HCT116 (cell line): ENCODE measurements around the gene TNS3. TPM values are rescaled to one million over a fixed set of nuclear protein-coding genes. Genes with fewer than 3 reads are reported as not detected.
A peak's percentile ranks its signal among the peaks of the same experiment; 100 is the strongest.

Experiments used
- ATAC-seq: fragments of 200-7000 bp; cut with Tn5 transposase; 2 replicates; pipeline ENCODE4 v1.9.1; 2020; ENCODE audit warnings: mild to moderate bottlenecking, moderate library complexity
- BruUV-seq: library from RNA; stranded (reverse); fragments of 400-500 nt; replicated peaks from 2 replicates; lab custom pipeline; 2021; lab: Mats Ljungman, UMichigan
- CTCF ChIA-PET: fragments of 300-600 bp; sonication (Branson Sonifier 250); formaldehyde crosslinking; loops from one replicate; lab custom pipeline; 2021; ENCODE audit warnings: antibody characterized with exemption; lab: Charles Lee
- POLR2A ChIA-PET: fragments of 300-600, 350-600 bp; sonication (Branson Sonifier 250); formaldehyde crosslinking; loops from one replicate; lab custom pipeline; 2021; ENCODE audit warnings: antibody characterized with exemption; lab: Charles Lee
- RAD21 ChIA-PET, 2 experiments: fragments of 300-600 bp; sonication (Branson Sonifier 250); formaldehyde crosslinking; loops; one replicate each; lab custom pipeline; 2023; ENCODE audit warnings: low total read pairs in 2 of 2; ENCODE audit not compliant: uncharacterized antibody in 2 of 2, unreplicated experiment in 2 of 2, low non-redundant PET in 1 of 2; lab: Charles Lee
- DNase-seq: peaks from one replicate; pipeline ENCODE4 v3.0.0-alpha.2; 2010; ENCODE audit warnings: low read depth, low spot score
- H2AFZ ChIP-seq: fragments of 200-600 bp; shearing (Covaris generic), sonication (generic); 2 replicates; pipeline ENCODE4 v1.6.1; 2017; ENCODE audit warnings: low read depth, mixed run types, mixed read lengths, antibody characterized with exemption, low read length; ENCODE audit not compliant: poor library complexity, severe bottlenecking
- H3K27ac ChIP-seq: 2 replicates; pipeline ENCODE4 v1.5.1; 2012; ENCODE audit warnings: low read depth, low read length
- H3K27me3 ChIP-seq: fragments of 200-600 bp; sonication (generic); 2 replicates; pipeline ENCODE4 v1.6.1; 2016; ENCODE audit warnings: mixed run types, low read length, mixed read lengths; ENCODE audit not compliant: insufficient read depth
- H3K36me3 ChIP-seq, 2 experiments: fragments of 200-500 bp in 1 of 2; fragments of 200-600 bp in 1 of 2; sonication (Bioruptor generic) in 1 of 2; sonication (generic) in 1 of 2; 2 replicates each; pipeline versions ENCODE4 v1.5.1 to v1.6.1; 2014 to 2016; ENCODE audit warnings: low read length in 2 of 2, inconsistent platforms in 1 of 2, mixed read lengths in 1 of 2, mixed run types in 1 of 2; ENCODE audit not compliant: insufficient read depth in 2 of 2, control insufficient read depth in 1 of 2
- H3K4me1 ChIP-seq, 2 experiments: fragments of 200-600 bp in 1 of 2; sonication (generic) in 1 of 2; 2 replicates each; pipeline versions ENCODE4 v1.5.1 to v1.6.1; 2012 to 2017; ENCODE audit warnings: low read length in 2 of 2, inconsistent platforms in 1 of 2, mild to moderate bottlenecking in 1 of 2, mixed read lengths in 1 of 2, mixed run types in 1 of 2, moderate library complexity in 1 of 2; ENCODE audit not compliant: insufficient read depth in 2 of 2, control insufficient read depth in 1 of 2
- H3K4me2 ChIP-seq: fragments of 200-600 bp; sonication (generic); 2 replicates; pipeline ENCODE4 v1.6.1; 2017; ENCODE audit warnings: mixed run types, low read length, mixed read lengths
- H3K4me3 ChIP-seq, 2 experiments: fragments of 200-600 bp in 1 of 2; sonication (generic) in 1 of 2; replicated peaks in 1 of 2; 2 replicates each; pipeline ENCODE4 v1.5.1; 2011 to 2016; ENCODE audit warnings: low read length in 2 of 2, control low read depth in 1 of 2, low read depth in 1 of 2, mild to moderate bottlenecking in 1 of 2, mixed read lengths in 1 of 2, mixed run types in 1 of 2
- H3K79me2 ChIP-seq: fragments of 200-600 bp; sonication (generic); 2 replicates; pipeline ENCODE4 v1.6.1; 2017; ENCODE audit warnings: mild to moderate bottlenecking, mixed run types, low read length, moderate library complexity, mixed read lengths; ENCODE audit not compliant: insufficient read depth
- H3K9ac ChIP-seq: fragments of 200-600 bp; sonication (generic); 2 replicates; pipeline ENCODE4 v1.6.1; 2016; ENCODE audit warnings: low read length, mixed read lengths
- H3K9me2 ChIP-seq: fragments of 200-600 bp; sonication (generic), shearing (Covaris generic); 2 replicates; pipeline ENCODE4 v1.6.1; 2017; ENCODE audit warnings: mixed run types, mild to moderate bottlenecking, moderate library complexity; ENCODE audit not compliant: insufficient read depth
- H3K9me3 ChIP-seq, 2 experiments: fragments of 200-500 bp in 1 of 2; fragments of 200-600 bp in 1 of 2; sonication (Bioruptor generic) in 1 of 2; sonication (generic) in 1 of 2; 2 replicates each; pipeline ENCODE4 v1.6.1; 2014 to 2017; ENCODE audit warnings: low read length in 2 of 2, mixed read lengths in 2 of 2, inconsistent platforms in 1 of 2, low read depth in 1 of 2, mild to moderate bottlenecking in 1 of 2, mixed run types in 1 of 2, moderate library complexity in 1 of 2; ENCODE audit not compliant: control insufficient read depth in 1 of 2, insufficient read depth in 1 of 2
- H4K20me1 ChIP-seq: fragments of 200-600 bp; sonication (generic), shearing (Covaris generic); 2 replicates; pipeline ENCODE4 v1.6.1; 2017; ENCODE audit warnings: mixed run types, mild to moderate bottlenecking, moderate library complexity; ENCODE audit not compliant: insufficient read depth
- FOSL1 ChIP-seq: IDR thresholded peaks from 2 replicates; pipeline ENCODE4 v1.6.1; 2012; ENCODE audit warnings: low read depth
- JUND ChIP-seq: IDR thresholded peaks from 2 replicates; pipeline ENCODE4 v1.6.1; 2012
- POLR2A ChIP-seq: IDR thresholded peaks from 2 replicates; pipeline ENCODE4 v1.7.0; 2011; ENCODE audit warnings: borderline replicate concordance; ENCODE audit not compliant: insufficient read depth, insufficient read length; ENCODE audit errors: extremely low read depth
- POLR2AphosphoS5 ChIP-seq: IDR thresholded peaks from 2 replicates; pipeline ENCODE4 v1.6.1; 2011; ENCODE audit warnings: mild to moderate bottlenecking, low read depth, low read length, moderate library complexity
- SP1 ChIP-seq: IDR thresholded peaks from 2 replicates; pipeline ENCODE4 v1.6.1; 2012; ENCODE audit warnings: low read depth
- SRF ChIP-seq: IDR thresholded peaks from 2 replicates; pipeline ENCODE4 v1.6.1; 2012; ENCODE audit warnings: low read depth
- TCF7L2 ChIP-seq: IDR thresholded peaks from 2 replicates; pipeline ENCODE4 v1.7.0; 2011; ENCODE audit warnings: borderline replicate concordance, inconsistent platforms; ENCODE audit not compliant: insufficient read depth, insufficient read length; ENCODE audit errors: extremely low read depth
- intact Hi-C: fragments of 100-400 bp; cut with micrococcal nuclease; formaldehyde crosslinking; loops from 2 replicates; pipeline ENCODE4 v1.10.0; 2022
- total RNA-seq: library from RNA; stranded (reverse); gene quantifications from one replicate; pipeline ENCODE4 v1.2.1, GENCODE V29; 2021; ENCODE audit not compliant: unreplicated experiment
- TF ChIP-seq, protein P1 (sequence below): IDR thresholded peaks from 2 replicates; pipeline ENCODE4 v1.6.1; 2012
- TF ChIP-seq, protein P2 (sequence below): IDR thresholded peaks from 2 replicates; pipeline ENCODE4 v1.6.1; 2012; ENCODE audit warnings: low read depth
- TF ChIP-seq, protein P3 (sequence below): IDR thresholded peaks from 2 replicates; pipeline ENCODE4 v1.6.1; 2012

The TNS3 gene
- total RNA-seq, 1 experiment from 2014 or later, result 9.1 TPM

DNA sequence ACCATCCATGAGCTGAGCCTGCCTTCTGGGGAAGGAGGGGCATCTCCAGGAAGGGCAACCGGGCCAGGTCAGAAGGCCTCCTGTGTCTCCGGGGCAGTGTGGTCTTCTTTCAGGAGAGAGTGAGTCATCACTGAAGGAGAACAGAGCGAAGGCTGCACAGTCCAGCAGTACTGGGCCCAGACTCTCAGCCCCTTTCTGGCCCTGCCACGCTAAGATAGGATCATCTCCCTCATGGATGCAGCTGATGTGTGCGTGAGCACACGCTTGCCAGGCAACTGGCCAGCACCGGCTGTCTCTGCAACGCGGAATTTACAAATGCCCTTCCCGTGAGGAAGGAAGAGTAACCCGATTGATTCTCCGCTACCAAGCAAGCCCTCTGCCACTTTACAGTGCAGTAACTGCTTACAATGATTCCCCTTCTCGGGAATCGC lies 328.2 kb downstream of the TNS3 start:
- DNase-seq (peak; percentile 21), ATAC-seq (peak; percentile 70)
- intact Hi-C loops, result loop anchor here (2.0 kb wide), 1 partner anchor 1331 kb away; no protein-coding TSS in a partner anchor
- ChIA-PET RAD21 (interaction anchor here in 1 of 2 experiments (0.6 kb wide), 1 partner anchor 216 kb away, joined by 3 read pairs; no protein-coding TSS in a partner anchor), CTCF (interaction anchor here (0.8 to 1.8 kb wide), 5 partner anchors 9 to 1336 kb away, joined by 3 to 15 read pairs (median 3); no protein-coding TSS in a partner anchor), POLR2A (no interaction called here)
- peak overlapping the region; percentile 62 for H3K9ac ChIP-seq
- H3K4me2 ChIP-seq, result peak overlapping the region; percentile 96
- BruUV-seq, result no TSS peak
- peaks cover 8 to 18% of the 10 kb centered on the region in 2 experiments for H3K4me1 ChIP-seq
- TF ChIP-seq SP1 (no peak), POLR2AphosphoS5 (peak; percentile 56; the same call in 1 of the 2 replicates), FOSL1 (peak; percentile 61), JUND (peak; percentile 74), TCF7L2 (peak; percentile 8)
- TF ChIP-seq, protein P1, sequence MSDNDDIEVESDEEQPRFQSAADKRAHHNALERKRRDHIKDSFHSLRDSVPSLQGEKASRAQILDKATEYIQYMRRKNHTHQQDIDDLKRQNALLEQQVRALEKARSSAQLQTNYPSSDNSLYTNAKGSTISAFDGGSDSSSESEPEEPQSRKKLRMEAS, result peak; percentile 2
- H3K27ac ChIP-seq, result peak overlapping the region; percentile 72
- peak overlapping the region; percentile 57 to 65 for H3K4me3 ChIP-seq
- H4K20me1 ChIP-seq, result no peaks in the 10 kb centered on the region
- H2AFZ ChIP-seq, result peak overlapping the region; percentile 90
- H3K36me3 ChIP-seq, result no peaks in the 10 kb centered on the region
- no peaks in the 10 kb centered on the region for H3K79me2 ChIP-seq
- no peaks in the 10 kb centered on the region for H3K27me3 ChIP-seq
- no peaks in the 10 kb centered on the region for H3K9me2 ChIP-seq
- H3K9me3 ChIP-seq, result no peaks in the 10 kb centered on the region

DNA sequence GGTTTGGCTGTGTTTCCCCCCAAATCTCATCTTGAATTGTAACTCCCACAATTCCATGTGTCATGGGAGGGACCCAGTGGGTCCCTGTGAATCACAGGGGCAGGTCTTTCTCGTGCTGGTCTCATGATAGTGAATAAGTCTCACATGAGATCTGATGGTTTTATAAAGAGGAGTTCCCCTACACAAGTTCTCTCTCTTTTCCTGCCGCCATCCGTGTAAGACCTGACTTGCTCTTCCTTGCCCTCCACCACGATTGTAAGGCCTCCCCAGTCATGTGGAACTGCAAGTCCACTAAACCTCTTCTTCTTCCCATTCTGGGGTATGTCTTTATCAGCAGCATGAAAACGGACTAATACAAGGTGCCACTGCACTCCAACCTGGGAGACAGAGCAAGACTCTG lies 329.2 kb downstream of the TNS3 start:
- Histone ChIP-seq H3K27me3 (no peaks in the 10 kb centered on the region), H3K9ac (no peak overlapping the region), H3K4me2 (no peak overlapping the region), H3K9me2 (no peaks in the 10 kb centered on the region), H3K9me3 (no peaks in the 10 kb centered on the region), H4K20me1 (no peaks in the 10 kb centered on the region), H2AFZ (no peak overlapping the region), H3K79me2 (no peaks in the 10 kb centered on the region), H3K27ac (no peak overlapping the region), H3K4me1 (peaks cover 8 to 18% of the 10 kb centered on the region in 2 experiments), H3K36me3 (no peaks in the 10 kb centered on the region), H3K4me3 (no peak overlapping the region)
- POLR2A ChIA-PET, result no interaction called here
- intact Hi-C loops, result no loop called here
- BruUV-seq, result no TSS peak
- ATAC-seq (no peak), DNase-seq (no peak)
- TF ChIP-seq, protein P1, result no peak
- no peak for TF ChIP-seq SRF
- no peak for TF ChIP-seq JUND
- no peak for TF ChIP-seq POLR2A
- TF ChIP-seq, protein P2, sequence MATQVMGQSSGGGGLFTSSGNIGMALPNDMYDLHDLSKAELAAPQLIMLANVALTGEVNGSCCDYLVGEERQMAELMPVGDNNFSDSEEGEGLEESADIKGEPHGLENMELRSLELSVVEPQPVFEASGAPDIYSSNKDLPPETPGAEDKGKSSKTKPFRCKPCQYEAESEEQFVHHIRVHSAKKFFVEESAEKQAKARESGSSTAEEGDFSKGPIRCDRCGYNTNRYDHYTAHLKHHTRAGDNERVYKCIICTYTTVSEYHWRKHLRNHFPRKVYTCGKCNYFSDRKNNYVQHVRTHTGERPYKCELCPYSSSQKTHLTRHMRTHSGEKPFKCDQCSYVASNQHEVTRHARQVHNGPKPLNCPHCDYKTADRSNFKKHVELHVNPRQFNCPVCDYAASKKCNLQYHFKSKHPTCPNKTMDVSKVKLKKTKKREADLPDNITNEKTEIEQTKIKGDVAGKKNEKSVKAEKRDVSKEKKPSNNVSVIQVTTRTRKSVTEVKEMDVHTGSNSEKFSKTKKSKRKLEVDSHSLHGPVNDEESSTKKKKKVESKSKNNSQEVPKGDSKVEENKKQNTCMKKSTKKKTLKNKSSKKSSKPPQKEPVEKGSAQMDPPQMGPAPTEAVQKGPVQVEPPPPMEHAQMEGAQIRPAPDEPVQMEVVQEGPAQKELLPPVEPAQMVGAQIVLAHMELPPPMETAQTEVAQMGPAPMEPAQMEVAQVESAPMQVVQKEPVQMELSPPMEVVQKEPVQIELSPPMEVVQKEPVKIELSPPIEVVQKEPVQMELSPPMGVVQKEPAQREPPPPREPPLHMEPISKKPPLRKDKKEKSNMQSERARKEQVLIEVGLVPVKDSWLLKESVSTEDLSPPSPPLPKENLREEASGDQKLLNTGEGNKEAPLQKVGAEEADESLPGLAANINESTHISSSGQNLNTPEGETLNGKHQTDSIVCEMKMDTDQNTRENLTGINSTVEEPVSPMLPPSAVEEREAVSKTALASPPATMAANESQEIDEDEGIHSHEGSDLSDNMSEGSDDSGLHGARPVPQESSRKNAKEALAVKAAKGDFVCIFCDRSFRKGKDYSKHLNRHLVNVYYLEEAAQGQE, result no peak
- TF ChIP-seq, protein P3, sequence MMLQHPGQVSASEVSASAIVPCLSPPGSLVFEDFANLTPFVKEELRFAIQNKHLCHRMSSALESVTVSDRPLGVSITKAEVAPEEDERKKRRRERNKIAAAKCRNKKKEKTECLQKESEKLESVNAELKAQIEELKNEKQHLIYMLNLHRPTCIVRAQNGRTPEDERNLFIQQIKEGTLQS, result no peak
- no peak for TF ChIP-seq FOSL1
- RAD21 ChIA-PET, result no interaction called here
- CTCF ChIA-PET, result interaction anchor here (1.8 kb wide), 1 partner anchor 14 kb away, joined by 15 read pairs; no protein-coding TSS in a partner anchor
